ENCODE results near the gene CORO2B. TPM values are rescaled to one million over a fixed set of nuclear protein-coding genes. Genes with fewer than 3 reads are reported as not detected.

Gene CORO2B
- total and polyA plus RNA-seq, 9 of the 15 experiments (the other 6 are each of a cell fraction or from before 2014, with no cell fraction given): not detected

DNA sequence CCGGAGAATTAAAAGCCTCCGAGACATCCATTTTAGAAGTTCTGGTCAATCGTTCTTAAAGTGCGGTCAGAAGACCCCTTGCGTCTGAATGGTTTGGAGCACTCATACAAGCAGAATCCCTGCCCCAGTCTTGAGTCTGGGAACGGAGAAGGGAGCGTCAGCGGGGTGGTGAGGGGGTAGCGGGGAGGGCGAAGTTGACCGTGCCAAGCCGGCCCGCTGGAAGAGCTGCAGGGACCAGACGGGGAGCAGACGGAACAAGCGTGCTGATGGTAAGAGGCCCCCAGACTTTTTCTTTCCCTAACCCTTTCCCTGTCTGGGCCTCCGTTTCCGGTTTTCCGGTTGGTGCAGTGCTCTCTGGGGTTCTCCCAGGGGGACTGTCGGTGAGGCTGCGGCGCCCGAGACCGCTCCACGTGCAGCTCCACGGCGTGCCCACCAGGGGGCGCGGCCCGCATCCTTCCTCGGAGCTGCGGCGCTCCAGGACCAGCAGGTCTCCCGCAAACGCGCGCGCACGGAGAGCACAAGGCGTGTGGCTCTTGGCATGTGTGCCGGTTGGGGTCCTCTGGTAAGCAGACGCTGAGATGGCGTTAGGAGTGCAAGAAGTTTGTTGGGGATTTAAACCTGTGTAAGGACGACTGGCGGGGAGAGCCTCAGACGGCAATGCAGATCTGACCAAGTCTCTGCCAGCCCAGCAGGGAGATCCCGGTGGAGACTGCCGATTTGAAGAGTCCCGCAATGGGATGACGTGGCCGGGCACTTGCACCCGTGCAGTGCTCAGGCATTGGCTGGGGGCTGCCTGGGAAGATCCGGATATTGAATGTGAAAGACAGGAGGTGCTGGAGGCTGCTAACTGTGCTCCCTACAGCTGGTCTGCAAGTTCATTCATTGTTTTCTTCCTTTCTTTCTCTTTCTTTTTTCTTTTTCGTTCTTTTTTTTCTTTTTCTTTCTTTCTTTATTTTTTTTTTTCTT, 19.2 kb upstream of the CORO2B start (continued):
- peak; percentile 90 for TF ChIP-seq SMC3 (conservative IDR thresholded peaks at IDR 0.05; ENCODE audit: insufficient read depth, low read depth, low read length)
- peak; percentile 50; the same call in 1 of the 2 replicates for TF ChIP-seq ZNF263 (CRISPR knock-in tag; IDR thresholded peaks at IDR 0.05; ENCODE audit: borderline replicate concordance)
- peak; percentile 51; the same call in 1 of the 2 replicates for TF ChIP-seq XRCC5 (IDR thresholded peaks at IDR 0.05; ENCODE audit: low read depth, low read length)
- TF ChIP-seq, protein P1, sequence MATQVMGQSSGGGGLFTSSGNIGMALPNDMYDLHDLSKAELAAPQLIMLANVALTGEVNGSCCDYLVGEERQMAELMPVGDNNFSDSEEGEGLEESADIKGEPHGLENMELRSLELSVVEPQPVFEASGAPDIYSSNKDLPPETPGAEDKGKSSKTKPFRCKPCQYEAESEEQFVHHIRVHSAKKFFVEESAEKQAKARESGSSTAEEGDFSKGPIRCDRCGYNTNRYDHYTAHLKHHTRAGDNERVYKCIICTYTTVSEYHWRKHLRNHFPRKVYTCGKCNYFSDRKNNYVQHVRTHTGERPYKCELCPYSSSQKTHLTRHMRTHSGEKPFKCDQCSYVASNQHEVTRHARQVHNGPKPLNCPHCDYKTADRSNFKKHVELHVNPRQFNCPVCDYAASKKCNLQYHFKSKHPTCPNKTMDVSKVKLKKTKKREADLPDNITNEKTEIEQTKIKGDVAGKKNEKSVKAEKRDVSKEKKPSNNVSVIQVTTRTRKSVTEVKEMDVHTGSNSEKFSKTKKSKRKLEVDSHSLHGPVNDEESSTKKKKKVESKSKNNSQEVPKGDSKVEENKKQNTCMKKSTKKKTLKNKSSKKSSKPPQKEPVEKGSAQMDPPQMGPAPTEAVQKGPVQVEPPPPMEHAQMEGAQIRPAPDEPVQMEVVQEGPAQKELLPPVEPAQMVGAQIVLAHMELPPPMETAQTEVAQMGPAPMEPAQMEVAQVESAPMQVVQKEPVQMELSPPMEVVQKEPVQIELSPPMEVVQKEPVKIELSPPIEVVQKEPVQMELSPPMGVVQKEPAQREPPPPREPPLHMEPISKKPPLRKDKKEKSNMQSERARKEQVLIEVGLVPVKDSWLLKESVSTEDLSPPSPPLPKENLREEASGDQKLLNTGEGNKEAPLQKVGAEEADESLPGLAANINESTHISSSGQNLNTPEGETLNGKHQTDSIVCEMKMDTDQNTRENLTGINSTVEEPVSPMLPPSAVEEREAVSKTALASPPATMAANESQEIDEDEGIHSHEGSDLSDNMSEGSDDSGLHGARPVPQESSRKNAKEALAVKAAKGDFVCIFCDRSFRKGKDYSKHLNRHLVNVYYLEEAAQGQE (IDR thresholded peaks at IDR 0.05; ENCODE audit: borderline replicate concordance): peak; percentile 76
- TF ChIP-seq, protein P1 (CRISPR knock-in tag; IDR thresholded peaks at IDR 0.05; ENCODE audit: low read depth): no peak
- no peak for TF ChIP-seq ZNF780A (CRISPR knock-in tag; IDR thresholded peaks at IDR 0.05)
- TF ChIP-seq RFX1 (IDR thresholded peaks at IDR 0.05): no peak
- no peak for TF ChIP-seq CSDE1 (IDR thresholded peaks at IDR 0.05)
- no peak for TF ChIP-seq ZFP30 (CRISPR knock-in tag; IDR thresholded peaks at IDR 0.05; ENCODE audit: borderline replicate concordance)
- TF ChIP-seq, protein P2, sequence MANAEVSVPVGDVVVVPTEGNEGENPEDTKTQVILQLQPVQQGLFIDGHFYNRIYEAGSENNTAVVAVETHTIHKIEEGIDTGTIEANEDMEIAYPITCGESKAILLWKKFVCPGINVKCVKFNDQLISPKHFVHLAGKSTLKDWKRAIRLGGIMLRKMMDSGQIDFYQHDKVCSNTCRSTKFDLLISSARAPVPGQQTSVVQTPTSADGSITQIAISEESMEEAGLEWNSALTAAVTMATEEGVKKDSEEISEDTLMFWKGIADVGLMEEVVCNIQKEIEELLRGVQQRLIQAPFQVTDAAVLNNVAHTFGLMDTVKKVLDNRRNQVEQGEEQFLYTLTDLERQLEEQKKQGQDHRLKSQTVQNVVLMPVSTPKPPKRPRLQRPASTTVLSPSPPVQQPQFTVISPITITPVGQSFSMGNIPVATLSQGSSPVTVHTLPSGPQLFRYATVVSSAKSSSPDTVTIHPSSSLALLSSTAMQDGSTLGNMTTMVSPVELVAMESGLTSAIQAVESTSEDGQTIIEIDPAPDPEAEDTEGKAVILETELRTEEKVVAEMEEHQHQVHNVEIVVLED (CRISPR knock-in tag; IDR thresholded peaks at IDR 0.05): no peak
- TF ChIP-seq XRCC3 (IDR thresholded peaks at IDR 0.05): no peak
- TF ChIP-seq ZNF699 (CRISPR knock-in tag; IDR thresholded peaks at IDR 0.05; ENCODE audit: insufficient replicate concordance): no peak
- TF ChIP-seq LARP7 (IDR thresholded peaks at IDR 0.05): no peak
- TF ChIP-seq TBL1XR1 (IDR thresholded peaks at IDR 0.05; ENCODE audit: low read length in 2 of 2): no peak
- TF ChIP-seq, protein P3, sequence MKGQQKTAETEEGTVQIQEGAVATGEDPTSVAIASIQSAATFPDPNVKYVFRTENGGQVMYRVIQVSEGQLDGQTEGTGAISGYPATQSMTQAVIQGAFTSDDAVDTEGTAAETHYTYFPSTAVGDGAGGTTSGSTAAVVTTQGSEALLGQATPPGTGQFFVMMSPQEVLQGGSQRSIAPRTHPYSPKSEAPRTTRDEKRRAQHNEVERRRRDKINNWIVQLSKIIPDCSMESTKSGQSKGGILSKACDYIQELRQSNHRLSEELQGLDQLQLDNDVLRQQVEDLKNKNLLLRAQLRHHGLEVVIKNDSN (CRISPR knock-in tag; IDR thresholded peaks at IDR 0.05): 0 out of 2 replicates have a peak, but pooled peaks have one; percentile 23
- TF ChIP-seq POLR2AphosphoS2 (IDR thresholded peaks at IDR 0.05; ENCODE audit: low read length): no peak

All from K562 (cell line).